Measurements from ENCODE around the gene DNAJC1. TPM values are rescaled to one million over a fixed set of nuclear protein-coding genes. Genes with fewer than 3 reads are reported as not detected.

DNAJC1 gene
- total and polyA plus RNA-seq, 2 of the 4 experiments (the other 2 are of a cell fraction): 12.7 to 13.3 TPM

DNA sequence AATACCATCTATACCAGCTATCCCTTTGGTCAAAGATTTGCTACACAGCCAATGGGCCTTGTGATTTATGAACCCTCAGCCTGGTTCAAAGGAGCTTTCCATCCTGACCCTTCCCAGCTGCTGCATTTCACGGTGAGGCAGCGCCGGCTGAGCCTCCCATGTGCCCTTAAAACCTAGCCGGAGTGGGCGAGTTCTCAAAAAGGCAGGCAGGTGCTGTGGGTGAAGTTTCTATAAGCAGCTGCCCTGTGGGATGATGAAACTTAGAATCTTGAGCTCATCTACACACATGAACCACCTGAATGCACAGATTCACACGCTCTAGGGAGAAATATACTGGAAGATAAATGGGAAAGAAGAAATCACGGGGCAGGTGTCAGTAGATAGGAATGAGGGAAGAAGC lies 244.8 kb downstream of the DNAJC1 start:
- no peaks in the 10 kb centered on the region for H3K27me3 ChIP-seq (ENCODE audit: control insufficient read depth, insufficient read depth, low read length)
- in situ Hi-C loops (cut with MboI; ENCODE audit: low sequenced_read_pairs): no loop called here
- no peaks in the 10 kb centered on the region for H3K9me3 ChIP-seq (ENCODE audit: control insufficient read depth, insufficient read depth, low read length)
- H2AFZ ChIP-seq (replicated peaks; ENCODE audit: low read length, poor library complexity): no peak overlapping the region
- H4K5ac ChIP-seq (ENCODE audit: low read depth, low read length): no peak overlapping the region
- no TSS peak for BruUV-seq (replicated peaks)
- H3K4me2 ChIP-seq (ENCODE audit: low read depth, low read length): no peak overlapping the region
- no peaks in the 10 kb centered on the region for H3K79me1 ChIP-seq (ENCODE audit: low read depth in 1 of 2, low read length in 2 of 2)
- H3K14ac ChIP-seq (replicated peaks; ENCODE audit: low read depth, low read length): no peak overlapping the region
- no peak overlapping the region for H2BK120ac ChIP-seq (ENCODE audit: low read depth, low read length)
- H2BK20ac ChIP-seq (ENCODE audit: low read depth, low read length): no peak overlapping the region
- no peak overlapping the region for H3K18ac ChIP-seq (ENCODE audit: low read depth, low read length)
- H3K27ac ChIP-seq (ENCODE audit: insufficient read depth, low read length): no peak overlapping the region
- H2AK5ac ChIP-seq (ENCODE audit: low read depth, low read length): no peak overlapping the region
- no peak for ATAC-seq (ENCODE audit: low read depth)
- H3K36me3 ChIP-seq (ENCODE audit: control insufficient read depth, insufficient read depth, low read length): peaks cover 5% of the 10 kb centered on the region
- POLR2A ChIA-PET (ENCODE audit: unreplicated experiment): no interaction called here
- no peak overlapping the region for H3K4me3 ChIP-seq (ENCODE audit: insufficient read depth, low read depth, low read length)
- CTCF ChIA-PET: no interaction called here
- no peak for DNase-seq
- intact Hi-C loops (cut with micrococcal nuclease): no loop called here
- H3K9me1 ChIP-seq (ENCODE audit: insufficient read depth, low read length): no peaks in the 10 kb centered on the region
- H4K91ac ChIP-seq (ENCODE audit: insufficient read depth, low read depth, low read length): no peak overlapping the region
- no peak overlapping the region for H3K56ac ChIP-seq (ENCODE audit: extremely low read depth, insufficient read depth, low read length)
- no peak overlapping the region for H2BK15ac ChIP-seq (ENCODE audit: low read depth, low read length)
- WGBS, 2 experiments (ENCODE audit: extremely low coverage in 2 of 2, insufficient read length in 1 of 2): no CpG with 5 or more reads among the region's 7 CpGs
- dilution Hi-C loops (cut with HindIII; ENCODE audit: low sequenced_read_pairs, unreplicated experiment): no loop called here
- no peak overlapping the region for H3K23ac ChIP-seq (ENCODE audit: low read depth, low read length)
- H3K4ac ChIP-seq (ENCODE audit: low read depth, low read length): no peak overlapping the region
- H2AK9ac ChIP-seq (replicated peaks; ENCODE audit: low read depth, low read length, poor library complexity): no peak overlapping the region
- H3K4me1 ChIP-seq (ENCODE audit: control insufficient read depth, insufficient read depth, low read length): no peaks in the 10 kb centered on the region
- no peak overlapping the region for H3K9ac ChIP-seq (ENCODE audit: low read depth, low read length)
- no peak overlapping the region for H2BK5ac ChIP-seq (ENCODE audit: low read depth, low read length, poor library complexity, severe bottlenecking)
- TF ChIP-seq NFE2L2 (IDR thresholded peaks at IDR 0.05; ENCODE audit: low read depth, low read length) (no peak), SMC3 (IDR thresholded peaks at IDR 0.05; ENCODE audit: low read depth, low read length) (no peak), RAD21 (IDR thresholded peaks at IDR 0.05; ENCODE audit: low read length) (no peak), MXI1 (IDR thresholded peaks at IDR 0.05; ENCODE audit: borderline replicate concordance, low read depth, low read length) (no peak), BHLHE40 (IDR thresholded peaks at IDR 0.05; ENCODE audit: low read depth, low read length) (no peak), POLR2A (IDR thresholded peaks at IDR 0.05; ENCODE audit: low read depth, low read length) (no peak), CEBPB (IDR thresholded peaks at IDR 0.05; ENCODE audit: low read depth, low read length) (no peak), MAZ (IDR thresholded peaks at IDR 0.05; ENCODE audit: borderline replicate concordance, low read depth, low read length) (no peak), FOS (IDR thresholded peaks at IDR 0.05; ENCODE audit: low read depth, low read length) (no peak)
- TF ChIP-seq, protein P1, sequence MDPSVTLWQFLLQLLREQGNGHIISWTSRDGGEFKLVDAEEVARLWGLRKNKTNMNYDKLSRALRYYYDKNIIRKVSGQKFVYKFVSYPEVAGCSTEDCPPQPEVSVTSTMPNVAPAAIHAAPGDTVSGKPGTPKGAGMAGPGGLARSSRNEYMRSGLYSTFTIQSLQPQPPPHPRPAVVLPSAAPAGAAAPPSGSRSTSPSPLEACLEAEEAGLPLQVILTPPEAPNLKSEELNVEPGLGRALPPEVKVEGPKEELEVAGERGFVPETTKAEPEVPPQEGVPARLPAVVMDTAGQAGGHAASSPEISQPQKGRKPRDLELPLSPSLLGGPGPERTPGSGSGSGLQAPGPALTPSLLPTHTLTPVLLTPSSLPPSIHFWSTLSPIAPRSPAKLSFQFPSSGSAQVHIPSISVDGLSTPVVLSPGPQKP (IDR thresholded peaks at IDR 0.05; ENCODE audit: borderline replicate concordance, low read depth, low read length): no peak
- TF ChIP-seq, protein P2, sequence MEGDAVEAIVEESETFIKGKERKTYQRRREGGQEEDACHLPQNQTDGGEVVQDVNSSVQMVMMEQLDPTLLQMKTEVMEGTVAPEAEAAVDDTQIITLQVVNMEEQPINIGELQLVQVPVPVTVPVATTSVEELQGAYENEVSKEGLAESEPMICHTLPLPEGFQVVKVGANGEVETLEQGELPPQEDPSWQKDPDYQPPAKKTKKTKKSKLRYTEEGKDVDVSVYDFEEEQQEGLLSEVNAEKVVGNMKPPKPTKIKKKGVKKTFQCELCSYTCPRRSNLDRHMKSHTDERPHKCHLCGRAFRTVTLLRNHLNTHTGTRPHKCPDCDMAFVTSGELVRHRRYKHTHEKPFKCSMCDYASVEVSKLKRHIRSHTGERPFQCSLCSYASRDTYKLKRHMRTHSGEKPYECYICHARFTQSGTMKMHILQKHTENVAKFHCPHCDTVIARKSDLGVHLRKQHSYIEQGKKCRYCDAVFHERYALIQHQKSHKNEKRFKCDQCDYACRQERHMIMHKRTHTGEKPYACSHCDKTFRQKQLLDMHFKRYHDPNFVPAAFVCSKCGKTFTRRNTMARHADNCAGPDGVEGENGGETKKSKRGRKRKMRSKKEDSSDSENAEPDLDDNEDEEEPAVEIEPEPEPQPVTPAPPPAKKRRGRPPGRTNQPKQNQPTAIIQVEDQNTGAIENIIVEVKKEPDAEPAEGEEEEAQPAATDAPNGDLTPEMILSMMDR (conservative IDR thresholded peaks at IDR 0.05; ENCODE audit: low read depth, low read length): no peak
- H4K20me1 ChIP-seq (ENCODE audit: insufficient read depth, low read length): no peaks in the 10 kb centered on the region
- H4K8ac ChIP-seq (ENCODE audit: low read depth in 2 of 2, low read length in 2 of 2): no peak overlapping the region

Data from IMR-90 (cell line).